K562 (cell line): ENCODE measurements around the gene GABPB2. TPM values are rescaled to one million over a fixed set of nuclear protein-coding genes. Genes with fewer than 3 reads are reported as not detected.
A peak's percentile ranks its signal among the peaks of the same experiment; 100 is the strongest.

ENCODE experiments used
- ATF1 ChIP-seq, 2 experiments: fragments of 450-650 bp in 1 of 2; IDR thresholded peaks; 2 replicates each; pipeline ENCODE4 v1.6.1; 2016; ENCODE audit warnings: missing compliant biosample characterization in 1 of 2, missing genetic modification characterization in 1 of 2
- HDAC2 ChIP-seq: fragments of 450-650 bp; IDR thresholded peaks from 2 replicates; pipeline ENCODE4 v1.6.1; 2016; ENCODE audit warnings: mild to moderate bottlenecking
- HINFP ChIP-seq: fragments of 450-650 bp; conservative IDR thresholded peaks from 2 replicates; pipeline ENCODE4 v1.6.1; 2016; ENCODE audit warnings: missing genetic modification characterization, low read depth, mild to moderate bottlenecking, control low read depth, missing compliant biosample characterization
- IRF2 ChIP-seq: sonication (generic); formaldehyde crosslinking; IDR thresholded peaks from 2 replicates; pipeline ENCODE4 v1.8.1; 2022; ENCODE audit warnings: mild to moderate bottlenecking, missing genetic modification reagents
- KHSRP ChIP-seq: fragments of 450-650 bp; IDR thresholded peaks from 2 replicates; pipeline ENCODE4 v1.6.1; 2017
- MAX ChIP-seq: sonication (generic); formaldehyde crosslinking; IDR thresholded peaks from 2 replicates; pipeline ENCODE4 v1.9.0; 2022; ENCODE audit warnings: mild to moderate bottlenecking, missing genetic modification reagents
- MCM7 ChIP-seq, 2 experiments: fragments of 450-650 bp; IDR thresholded peaks; 2 replicates each; pipeline ENCODE4 v1.6.1; 2016 to 2018
- NRF1 ChIP-seq, 2 experiments: fragments of 450-650 bp; IDR thresholded peaks in 1 of 2; conservative IDR thresholded peaks in 1 of 2; 2 replicates each; pipeline ENCODE4 v1.6.1; 2014; ENCODE audit warnings: mild to moderate bottlenecking in 2 of 2
- SMAD2 ChIP-seq: fragments of 150-350 bp; IDR thresholded peaks from 2 replicates; pipeline ENCODE4 v1.6.1; 2014; ENCODE audit warnings: low read depth, mild to moderate bottlenecking, low read length
- SRSF7 ChIP-seq: fragments of 200-400 bp; formaldehyde crosslinking; optimal IDR thresholded peaks from 2 replicates; pipeline ENCODE3; 2017; ENCODE audit warnings: mild to moderate bottlenecking, low read depth, low read length
- TRIM25 ChIP-seq: fragments of 450-650 bp; IDR thresholded peaks from 2 replicates; pipeline ENCODE4 v1.7.0; 2016; ENCODE audit warnings: borderline replicate concordance
- U2AF2 ChIP-seq: fragments of 200-400 bp; formaldehyde crosslinking; optimal IDR thresholded peaks from 2 replicates; pipeline ENCODE3; 2017; ENCODE audit warnings: low read depth, mild to moderate bottlenecking, low read length
- ZBED1 ChIP-seq: IDR thresholded peaks from 2 replicates; pipeline ENCODE4 v1.6.1; 2014
- ZBTB11 ChIP-seq, 3 experiments: fragments of 200-800 bp in 1 of 3; fragments of 250-450 bp in 1 of 3; fragments of 450-650 bp in 1 of 3; sonication (Bioruptor Pico) in 1 of 3; sonication (Bioruptor generic) in 1 of 3; formaldehyde crosslinking in 1 of 3; IDR thresholded peaks; 2 replicates each; pipeline versions ENCODE4 v1.6.1 to v1.8.0; 2016 to 2022; ENCODE audit warnings: mild to moderate bottlenecking in 2 of 3, missing genetic modification characterization in 2 of 3, missing compliant biosample characterization in 1 of 3, moderate library complexity in 1 of 3
- ZFPM2 ChIP-seq: fragments of 250-450 bp; sonication (Bioruptor Pico); IDR thresholded peaks from 2 replicates; pipeline ENCODE4 v1.5.1; 2022; ENCODE audit warnings: mild to moderate bottlenecking
- ZNF133 ChIP-seq: fragments of 250-450 bp; sonication (Bioruptor Pico); IDR thresholded peaks from 2 replicates; pipeline ENCODE4 v1.4.0; 2020; ENCODE audit warnings: mild to moderate bottlenecking
- ZNF174 ChIP-seq: fragments of 250-450 bp; sonication (Bioruptor Pico); IDR thresholded peaks from 2 replicates; pipeline ENCODE4 v1.4.0; 2020; ENCODE audit warnings: mild to moderate bottlenecking
- ZNF444 ChIP-seq: fragments of 250-450 bp; sonication (Bioruptor Pico); IDR thresholded peaks from 2 replicates; pipeline ENCODE4 v1.4.0; 2020; ENCODE audit warnings: mild to moderate bottlenecking, moderate library complexity
- ZNF639 ChIP-seq, 2 experiments: fragments of 200-800 bp in 1 of 2; sonication (Bioruptor generic) in 1 of 2; sonication (generic) in 1 of 2; formaldehyde crosslinking in 1 of 2; IDR thresholded peaks in 1 of 2; conservative IDR thresholded peaks in 1 of 2; 2 replicates each; pipeline versions ENCODE4 v1.5.0 to v1.6.1; 2016 to 2020; ENCODE audit warnings: missing compliant biosample characterization in 1 of 2, missing genetic modification characterization in 1 of 2, missing genetic modification reagents in 1 of 2
- polyA plus RNA-seq, 8 experiments: library from polyadenylated mRNA; depleted of rRNA in 4 of 8; stranded (reverse) in 5 of 8; unstranded in 3 of 8; fragments of >200 nt; fragmentation: Nextera tagmentation in 2 of 8; fragmentation: Illumina TruSeq in 1 of 8; extraction: Ambion mirVana in 2 of 8; extraction: Trizol in 1 of 8; gene quantifications; 2 replicates each; pipeline versions ENCODE4 v1.2.1 to v1.2.3, GENCODE V29; 2011 to 2014; ENCODE audit warnings: inconsistent platforms in 1 of 8, missing spikeins in 1 of 8
- total RNA-seq, 7 experiments: library from RNA; depleted of rRNA in 6 of 7; stranded (reverse); fragments of >200 nt in 6 of 7; fragmentation: Illumina TruSeq in 2 of 7; extraction: Trizol in 2 of 7; gene quantifications; 2 replicates each; pipeline versions ENCODE4 v1.2.1 to v1.2.3, GENCODE V29; 2011 to 2021; ENCODE audit warnings: low replicate concordance in 1 of 7

The GABPB2 gene
- total and polyA plus RNA-seq, 9 of the 15 experiments (the other 6 are each of a cell fraction or from before 2014, with no cell fraction given) = 2.2 to 13.3 (median 6.1) TPM

- peak in 1 of 2 experiments; percentile 94; a peak in 2 of 4 replicates for TF ChIP-seq ZNF639 (CRISPR knock-in tag; conservative IDR thresholded peaks at IDR 0.05 in 1 of 2, IDR thresholded peaks at IDR 0.05 in 1 of 2)
- TF ChIP-seq MCM7 (IDR thresholded peaks at IDR 0.05) = peak in 1 of 2 experiments; percentile 100; a peak in 2 of 4 replicates
- peak; percentile 75 for TF ChIP-seq MAX (CRISPR knock-in tag)
- no peak for TF ChIP-seq SRSF7
- TF ChIP-seq ZNF133 (CRISPR knock-in tag) = no peak
- 0 out of 2 replicates have a peak, but pooled peaks have one; percentile 23 for TF ChIP-seq ZBED1
- peak; percentile 97 for TF ChIP-seq TRIM25
- TF ChIP-seq U2AF2 = no peak
- peak in 1 of 3 experiments; percentile 92; a peak in 2 of 6 replicates for TF ChIP-seq ZBTB11 (CRISPR knock-in tag; IDR thresholded peaks at IDR 0.05)
- TF ChIP-seq ATF1 (CRISPR knock-in tag; IDR thresholded peaks at IDR 0.05) = no peak
- TF ChIP-seq ATF1 (tag; IDR thresholded peaks at IDR 0.05) = peak; percentile 89
- TF ChIP-seq ZNF174 (CRISPR knock-in tag) = no peak
- no peak for TF ChIP-seq ZNF444 (CRISPR knock-in tag)
- TF ChIP-seq KHSRP = no peak
- peak; percentile 75 to 81 for TF ChIP-seq NRF1 (conservative IDR thresholded peaks at IDR 0.05 in 1 of 2, IDR thresholded peaks at IDR 0.05 in 1 of 2)
- TF ChIP-seq HDAC2 = no peak; the same call in 1 of the 2 replicates
- TF ChIP-seq IRF2 = no peak
- no peak for TF ChIP-seq ZFPM2 (CRISPR knock-in tag)
- TF ChIP-seq HINFP (tag) = no peak
- no peak for TF ChIP-seq SMAD2
Observed at GRCh38 chr1:151165738-151166504, 95.4 kb downstream of the GABPB2 start, which contains the start of the genes LYSMD1 and SCNM1 (continued).
